Loucy (cell line): ENCODE measurements around the gene IP6K3.

Experiments used
- EZH2phosphoT487 ChIP-seq: fragments of 200-600 bp; IDR thresholded peaks from 2 replicates; pipeline ENCODE4 v1.6.1; 2018; ENCODE audit warnings: antibody characterized with exemption, mild to moderate bottlenecking, moderate library complexity, borderline replicate concordance
- TF ChIP-seq, protein P1 (sequence below): fragments of 200-600 bp; sonication (generic); conservative IDR thresholded peaks from 2 replicates; pipeline ENCODE4 v1.5.1; 2014; ENCODE audit warnings: mild to moderate bottlenecking, antibody characterized with exemption, low read length

DNA sequence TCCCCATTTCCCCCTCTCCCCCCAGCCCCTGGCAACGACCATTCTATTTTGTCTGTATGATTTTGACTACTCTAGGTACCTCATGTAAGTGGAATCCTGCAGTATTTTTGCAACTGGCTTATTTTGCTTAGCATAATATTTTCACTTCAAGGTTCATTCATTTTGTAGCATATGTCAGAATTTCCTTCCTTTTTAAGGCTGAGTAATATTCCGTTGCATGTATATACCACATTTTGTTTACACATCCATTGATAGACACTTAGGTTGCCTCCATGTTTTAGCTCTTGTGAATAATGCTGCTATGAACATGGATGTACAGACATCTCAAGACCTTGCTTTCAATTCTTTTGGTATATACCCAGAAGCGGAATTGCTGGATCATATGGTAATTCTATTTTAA is 33.8 kb downstream of the IP6K3 start:
- TF ChIP-seq, protein P1, sequence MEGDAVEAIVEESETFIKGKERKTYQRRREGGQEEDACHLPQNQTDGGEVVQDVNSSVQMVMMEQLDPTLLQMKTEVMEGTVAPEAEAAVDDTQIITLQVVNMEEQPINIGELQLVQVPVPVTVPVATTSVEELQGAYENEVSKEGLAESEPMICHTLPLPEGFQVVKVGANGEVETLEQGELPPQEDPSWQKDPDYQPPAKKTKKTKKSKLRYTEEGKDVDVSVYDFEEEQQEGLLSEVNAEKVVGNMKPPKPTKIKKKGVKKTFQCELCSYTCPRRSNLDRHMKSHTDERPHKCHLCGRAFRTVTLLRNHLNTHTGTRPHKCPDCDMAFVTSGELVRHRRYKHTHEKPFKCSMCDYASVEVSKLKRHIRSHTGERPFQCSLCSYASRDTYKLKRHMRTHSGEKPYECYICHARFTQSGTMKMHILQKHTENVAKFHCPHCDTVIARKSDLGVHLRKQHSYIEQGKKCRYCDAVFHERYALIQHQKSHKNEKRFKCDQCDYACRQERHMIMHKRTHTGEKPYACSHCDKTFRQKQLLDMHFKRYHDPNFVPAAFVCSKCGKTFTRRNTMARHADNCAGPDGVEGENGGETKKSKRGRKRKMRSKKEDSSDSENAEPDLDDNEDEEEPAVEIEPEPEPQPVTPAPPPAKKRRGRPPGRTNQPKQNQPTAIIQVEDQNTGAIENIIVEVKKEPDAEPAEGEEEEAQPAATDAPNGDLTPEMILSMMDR = no peak
- TF ChIP-seq EZH2phosphoT487 = no peak
